GF-D8 (cell line): Measurements from ENCODE around the gene TBP.
"Not testable (repeated sequence)": the region's sequence is repeated elsewhere in the genome, so short reads cannot be mapped to it uniquely, and the experiment has no call there.

Experiments
- DNase-seq: peaks from one replicate; lab custom pipeline; 2025; lab: John Stamatoyannopoulos, UW

The TBP gene

GRCh38 chr6:170554013-170554795 is at the start of gene TBP:
Gene TBP, plus strand, starts transcription at chr6:170554369. Its CDS starts 2,661 bp downstream, at chr6:170557030.
- peak; percentile 95 for DNase-seq

GRCh38 chr6:170504479-170504878 is 49.7 kb upstream of the TBP start:
- DNase-seq, result no peak

- no peak for DNase-seq
These were observed 48.9 kb upstream of the TBP start for GRCh38 chr6:170505306-170505705.

- DNase-seq, result no peak
These were observed 47.7 kb upstream of the TBP start for GRCh38 chr6:170506446-170506845.

GRCh38 chr6:170507728-170508127 is 46.4 kb upstream of the TBP start:
- DNase-seq, result not testable (repeated sequence)

- DNase-seq, result not testable (repeated sequence)
These were observed 45.9 kb upstream of the TBP start for GRCh38 chr6:170508275-170508674.

- DNase-seq, result not testable (repeated sequence)
These were observed 45.1 kb upstream of the TBP start for GRCh38 chr6:170508892-170509722.

GRCh38 chr6:170509723-170510018 is 44.5 kb upstream of the TBP start:
- no peak for DNase-seq

- DNase-seq, result no peak
These were observed 43.5 kb upstream of the TBP start for GRCh38 chr6:170510631-170511030.

GRCh38 chr6:170512249-170512648 is 41.9 kb upstream of the TBP start:
- DNase-seq, result no peak

- DNase-seq, result no peak
These were observed 39.3 kb upstream of the TBP start for GRCh38 chr6:170514908-170515307.

GRCh38 chr6:170516783-170517616 is 37.2 kb upstream of the TBP start:
- DNase-seq, result peak; percentile 51

GRCh38 chr6:170522565-170523183 is 31.5 kb upstream of the TBP start:
- DNase-seq, result no peak

- DNase-seq, result peak; percentile 5
These were observed 30.7 kb upstream of the TBP start for GRCh38 chr6:170523256-170524171.

- no peak for DNase-seq
These were observed 30.0 kb upstream of the TBP start for GRCh38 chr6:170524172-170524502.

GRCh38 chr6:170525795-170526194 is 28.4 kb upstream of the TBP start:
- no peak for DNase-seq

GRCh38 chr6:170527995-170528394 is 26.2 kb upstream of the TBP start:
- not testable (repeated sequence) for DNase-seq

GRCh38 chr6:170529839-170530469 is 24.2 kb upstream of the TBP start:
- DNase-seq, result no peak

GRCh38 chr6:170532867-170533488 is 21.2 kb upstream of the TBP start:
- no peak for DNase-seq

GRCh38 chr6:170533792-170534191 is 20.4 kb upstream of the TBP start:
- DNase-seq, result no peak
